Fibroblast of pulmonary artery (primary cell): ENCODE measurements around the gene DOC2B.

Source experiments
- DNase-seq: peaks from one replicate; pipeline ENCODE4 v3.0.0-alpha.2; 2010; ENCODE audit warnings: low read depth
- H3K4me3 ChIP-seq: replicated peaks from 2 replicates; pipeline ENCODE4 v1.5.1; 2011; ENCODE audit warnings: low read depth, mild to moderate bottlenecking, control low read depth, low read length, moderate library complexity
- CTCF ChIP-seq: IDR thresholded peaks from 2 replicates; pipeline ENCODE4 v1.5.1; 2011; ENCODE audit warnings: mild to moderate bottlenecking, control low read depth, low read length, inconsistent platforms; ENCODE audit errors: missing control alignments

The DOC2B gene

DNA sequence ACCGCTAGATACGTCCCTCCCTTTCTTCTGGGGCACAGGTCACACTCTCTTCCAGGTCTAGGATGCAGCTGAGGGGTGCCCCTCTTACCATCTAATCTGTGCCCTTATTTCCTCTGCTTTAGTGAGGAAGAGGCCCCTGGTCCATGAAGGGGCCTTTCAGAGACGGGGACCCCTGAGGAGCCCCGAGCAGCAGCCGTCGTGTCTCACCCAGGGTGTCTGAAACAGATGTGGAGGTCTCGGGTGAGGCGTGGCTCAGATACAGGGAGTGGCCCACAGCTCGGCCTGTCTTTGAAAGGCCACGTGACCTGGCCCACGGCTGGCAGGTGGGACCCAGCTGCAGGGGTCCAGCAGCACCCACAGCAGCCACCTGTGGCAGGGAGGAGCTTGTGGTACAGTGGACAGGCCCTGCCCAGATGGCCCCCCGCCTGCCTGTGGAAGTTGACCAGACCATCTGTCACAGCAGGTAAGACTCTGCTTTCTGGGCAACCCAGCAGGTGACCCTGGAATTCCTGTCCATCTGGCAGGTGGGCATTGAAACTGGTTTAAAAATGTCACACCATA lies 28.5 kb downstream of the DOC2B start:
- no peak for DNase-seq
- TF ChIP-seq CTCF: no peak
- no peak overlapping the region for H3K4me3 ChIP-seq

GRCh38 chr17:151886-152859 lies 29.3 kb downstream of the DOC2B start:
- H3K4me3 ChIP-seq: no peak overlapping the region
- no peak for DNase-seq
- no peak for TF ChIP-seq CTCF

GRCh38 chr17:151004-151403 lies 30.4 kb downstream of the DOC2B start:
- DNase-seq: no peak
- no peak overlapping the region for H3K4me3 ChIP-seq
- TF ChIP-seq CTCF: no peak

- DNase-seq: no peak
- TF ChIP-seq CTCF: no peak
These were observed 31.4 kb downstream of the DOC2B start for GRCh38 chr17:149897-150584.

DNA sequence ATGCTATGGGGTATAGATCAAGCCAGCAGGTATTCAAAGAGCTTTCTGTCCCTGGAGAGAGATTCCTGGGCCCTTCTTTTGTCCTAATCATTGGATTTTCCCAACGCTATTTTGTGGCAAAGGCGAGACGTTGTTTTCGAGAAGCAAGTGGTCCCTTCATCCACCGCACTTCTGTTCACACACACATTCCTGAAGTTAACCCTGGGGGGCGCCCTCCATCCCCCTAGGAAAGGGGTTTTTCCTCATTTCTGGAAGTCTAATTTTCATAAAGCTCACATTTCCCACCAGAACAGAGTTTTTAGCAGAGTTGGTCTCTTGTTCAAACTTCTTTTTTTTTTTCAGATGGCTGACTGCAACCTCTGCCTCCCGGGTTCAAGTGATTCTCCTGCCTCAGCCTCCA lies 32.2 kb downstream of the DOC2B start:
- no peak for DNase-seq
- H3K4me3 ChIP-seq: no peak overlapping the region
- TF ChIP-seq CTCF: no peak

More at GRCh38 chr17:149897-150584, 31.4 kb downstream of the DOC2B start:
- H3K4me3 ChIP-seq: no peak overlapping the region

DNA sequence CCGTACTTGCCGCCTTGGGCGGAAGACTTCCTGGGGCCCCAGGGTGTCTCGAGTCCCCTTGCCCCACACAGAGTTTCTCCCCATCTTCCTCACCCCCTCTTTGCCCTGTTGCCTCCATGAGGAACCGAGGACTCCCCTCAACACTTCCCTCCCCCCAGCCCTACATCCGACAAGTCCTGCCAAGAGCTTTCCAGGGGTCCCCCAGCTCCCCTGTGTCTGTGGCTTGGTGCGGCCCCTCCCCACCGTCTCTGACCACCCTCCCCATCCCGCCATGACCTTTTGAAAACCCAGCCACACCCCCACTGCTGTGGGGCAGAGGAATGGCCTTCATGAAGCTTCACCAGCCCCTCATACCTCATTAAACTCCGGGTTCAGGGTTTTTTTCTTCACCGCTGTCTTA lies 32.7 kb downstream of the DOC2B start:
- DNase-seq: no peak
- no peak for TF ChIP-seq CTCF
- no peak overlapping the region for H3K4me3 ChIP-seq
